CD4-positive, alpha-beta T cell treated with Interleukin-15 for 4 hours (primary cell): ENCODE measurements around the gene UBAC2.

Experiments
- DNase-seq: peaks from one replicate; pipeline ENCODE4 v3.0.0-alpha.2; 2020; ENCODE audit warnings: low spot score

UBAC2 gene

GRCh38 chr13:99340638-99341037 is 140.0 kb downstream of the UBAC2 start:
- no peak for DNase-seq

- DNase-seq, result no peak
Measured at GRCh38 chr13:99341969-99342722, 141.5 kb downstream of the UBAC2 start.

DNA sequence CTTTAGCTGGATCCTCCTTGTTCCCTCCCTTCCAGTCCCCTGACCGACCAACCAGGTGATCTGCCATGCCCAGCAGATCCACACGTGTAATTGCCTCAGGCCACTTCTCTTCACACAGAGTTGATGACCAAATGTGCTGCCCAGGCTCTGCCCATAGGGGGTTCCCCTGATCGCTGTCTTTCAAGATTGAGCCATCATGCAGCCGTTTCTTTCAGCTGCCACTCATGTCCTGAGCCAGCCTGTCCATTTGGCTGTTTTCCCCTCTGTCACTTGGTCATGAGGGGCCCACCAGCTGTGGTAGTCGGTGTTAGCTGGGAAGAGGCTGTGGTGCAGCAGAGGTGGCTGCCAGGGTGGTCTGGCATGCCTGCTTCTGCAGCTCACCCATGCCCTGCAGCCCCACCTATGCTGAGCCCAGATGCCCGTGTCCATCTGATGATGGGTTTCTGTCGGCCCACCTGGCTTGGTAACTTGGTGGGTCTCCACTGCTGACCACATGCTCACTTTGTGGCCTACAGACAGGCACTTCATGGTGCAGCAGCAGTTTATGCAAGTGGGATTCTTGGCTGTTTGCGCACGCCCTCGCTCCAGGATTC is 142.2 kb downstream of the UBAC2 start:
- no peak for DNase-seq

DNA sequence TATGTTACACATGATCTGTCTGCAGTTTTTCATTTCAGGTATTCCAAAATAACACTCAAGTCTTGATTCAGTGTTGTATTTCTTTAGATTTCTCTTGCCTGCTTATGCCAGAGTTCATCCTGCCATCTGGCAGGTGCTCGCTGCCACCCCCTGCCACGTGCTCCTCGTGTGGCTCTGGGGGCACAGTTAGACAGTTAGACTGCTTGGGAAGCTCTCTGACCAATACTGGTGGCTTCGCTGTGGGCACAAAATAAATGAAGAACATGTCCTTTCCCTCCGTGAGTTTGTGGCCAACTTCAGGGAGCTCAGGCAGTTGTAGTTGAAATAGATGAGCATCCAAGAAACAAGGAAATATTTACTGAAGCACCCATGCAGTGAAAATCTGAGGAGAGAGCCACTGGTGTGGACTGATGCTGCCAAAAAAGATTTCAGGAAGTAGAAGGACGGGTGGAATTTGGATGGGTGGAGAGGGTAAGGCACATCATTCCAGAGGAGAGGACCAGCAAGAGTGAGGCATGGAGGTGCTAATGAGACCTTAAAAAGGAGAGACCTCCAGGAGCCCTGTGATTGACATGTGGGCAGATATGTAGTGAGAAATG is 144.1 kb downstream of the UBAC2 start:
- DNase-seq, result no peak

DNA sequence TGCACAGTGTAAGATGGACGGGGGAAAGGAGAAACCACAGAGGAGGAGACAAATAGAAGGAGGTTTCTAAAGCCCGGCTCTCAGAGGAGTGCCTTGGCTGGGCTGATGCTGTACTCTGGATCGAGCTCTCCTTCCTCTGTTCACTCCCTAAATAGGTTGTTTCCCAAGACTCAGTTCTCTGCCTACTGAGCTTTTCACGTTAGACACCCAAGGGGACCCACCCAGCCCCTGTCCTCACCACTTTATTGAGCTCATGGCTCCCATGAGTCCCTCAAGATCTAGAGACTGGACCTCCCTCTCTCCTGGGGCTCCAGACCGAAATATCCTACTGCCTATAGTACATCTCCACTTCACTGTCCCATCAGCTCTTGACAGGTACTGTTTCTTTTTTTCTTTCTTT is 144.7 kb downstream of the UBAC2 start:
- no peak for DNase-seq

- no peak for DNase-seq
Measured at GRCh38 chr13:99346335-99347042, 145.8 kb downstream of the UBAC2 start.

- DNase-seq, result no peak
Measured at GRCh38 chr13:99347335-99347878, 146.8 kb downstream of the UBAC2 start.

- no peak for DNase-seq
Measured at GRCh38 chr13:99347911-99348451, 147.3 kb downstream of the UBAC2 start.

DNA sequence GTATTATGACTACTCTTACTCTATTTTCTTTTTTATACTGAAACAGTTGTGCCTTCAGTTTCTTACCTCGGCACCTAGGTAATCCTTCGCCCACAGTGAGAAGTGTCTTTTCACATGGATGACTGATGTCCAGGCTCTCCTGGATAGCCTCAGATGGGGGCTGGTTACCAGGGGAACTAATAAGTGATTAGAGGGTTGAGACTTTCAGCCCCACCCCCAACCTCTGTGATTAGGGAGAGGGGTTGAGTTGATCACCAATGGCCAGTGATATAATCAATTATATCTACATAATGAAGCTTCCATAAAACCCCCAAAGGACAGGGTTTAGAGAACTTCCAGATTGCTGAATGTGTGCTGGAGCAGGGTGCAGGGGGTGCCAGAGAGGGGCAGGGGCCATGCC is 149.5 kb downstream of the UBAC2 start:
- DNase-seq, result no peak

DNA sequence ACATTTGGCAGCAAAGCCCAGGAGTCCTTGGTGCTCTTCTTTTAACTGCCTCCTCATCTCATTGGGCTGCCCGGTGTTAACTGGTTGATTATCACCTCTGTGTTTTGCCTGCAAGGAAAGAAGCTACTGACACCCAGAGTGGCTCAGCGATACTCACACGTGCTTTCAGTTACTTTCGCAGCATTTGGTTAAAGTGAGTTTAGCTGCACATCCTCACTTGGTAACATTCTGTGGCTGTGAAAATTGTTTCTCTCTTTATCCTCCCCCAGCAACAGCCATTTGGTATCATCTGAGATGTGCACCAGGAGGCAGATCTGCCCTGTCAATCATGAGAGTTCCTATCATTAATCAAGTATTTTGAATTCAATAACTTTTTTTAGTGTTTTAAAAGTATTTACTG is 151.1 kb downstream of the UBAC2 start:
- peak; percentile 77 for DNase-seq

DNA sequence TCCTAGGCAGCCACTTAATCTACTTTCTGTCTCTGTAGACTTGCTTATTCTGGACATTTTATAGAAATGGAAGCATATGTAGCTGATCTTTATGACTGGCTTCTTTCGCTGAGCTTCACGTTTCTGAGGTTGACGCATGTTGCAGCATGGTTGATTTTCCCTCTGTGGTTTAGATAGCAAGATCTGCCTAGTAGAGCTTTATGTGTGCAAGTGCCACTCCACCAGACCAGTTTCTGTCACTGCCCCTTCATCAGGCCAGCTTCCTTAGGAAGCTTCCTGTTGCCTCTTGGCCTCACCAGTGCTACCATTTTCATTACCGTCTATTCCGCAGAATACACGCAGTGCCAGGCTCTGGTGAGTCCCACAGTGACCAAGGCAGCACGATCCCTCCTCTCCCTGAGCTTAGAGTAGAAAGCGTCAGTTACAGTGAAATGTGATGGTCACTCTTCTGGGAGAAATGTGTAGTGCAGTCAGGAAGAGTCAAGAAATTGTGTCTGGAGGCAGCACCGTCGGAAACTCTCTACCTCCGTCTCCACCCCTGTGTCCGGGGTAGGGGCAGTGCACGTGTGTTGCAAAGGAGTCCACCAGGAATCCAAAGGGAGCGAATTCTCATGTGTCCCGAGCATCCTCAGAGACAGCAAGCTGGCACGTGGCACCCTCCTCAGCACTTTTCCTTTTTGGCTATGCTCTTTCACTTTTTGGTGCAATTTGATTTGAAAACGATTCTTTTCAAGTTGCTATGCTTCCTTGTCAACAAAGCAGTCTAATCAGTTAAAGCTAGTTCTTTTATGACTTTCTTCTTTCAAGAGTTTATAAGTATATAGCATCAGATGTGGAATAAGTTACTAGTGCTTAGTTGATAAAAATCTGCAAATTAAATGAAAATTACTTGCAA is 151.9 kb downstream of the UBAC2 start:
- peak; percentile 50 for DNase-seq

GRCh38 chr13:99353246-99353600 is 152.6 kb downstream of the UBAC2 start:
- DNase-seq, result no peak

DNA sequence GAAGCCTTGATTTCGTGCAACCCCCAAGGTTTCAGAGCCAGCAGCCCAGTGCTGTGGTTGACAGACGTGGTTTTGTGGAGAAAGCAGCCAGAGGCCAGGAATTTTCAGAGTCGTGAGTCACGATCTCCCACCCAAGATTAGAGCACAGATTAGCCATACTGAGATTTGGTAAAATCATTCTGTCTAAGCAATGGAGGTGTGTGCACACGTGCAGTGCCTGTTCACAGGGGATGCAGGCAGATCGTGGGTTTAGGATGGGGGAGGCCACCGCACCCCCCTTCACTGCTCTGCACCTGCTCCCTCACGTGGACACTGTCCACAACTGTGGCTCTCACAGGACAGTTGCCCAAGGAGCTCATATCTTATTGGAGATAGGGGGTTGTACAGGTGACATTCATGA is 153.2 kb downstream of the UBAC2 start:
- DNase-seq, result no peak

DNA sequence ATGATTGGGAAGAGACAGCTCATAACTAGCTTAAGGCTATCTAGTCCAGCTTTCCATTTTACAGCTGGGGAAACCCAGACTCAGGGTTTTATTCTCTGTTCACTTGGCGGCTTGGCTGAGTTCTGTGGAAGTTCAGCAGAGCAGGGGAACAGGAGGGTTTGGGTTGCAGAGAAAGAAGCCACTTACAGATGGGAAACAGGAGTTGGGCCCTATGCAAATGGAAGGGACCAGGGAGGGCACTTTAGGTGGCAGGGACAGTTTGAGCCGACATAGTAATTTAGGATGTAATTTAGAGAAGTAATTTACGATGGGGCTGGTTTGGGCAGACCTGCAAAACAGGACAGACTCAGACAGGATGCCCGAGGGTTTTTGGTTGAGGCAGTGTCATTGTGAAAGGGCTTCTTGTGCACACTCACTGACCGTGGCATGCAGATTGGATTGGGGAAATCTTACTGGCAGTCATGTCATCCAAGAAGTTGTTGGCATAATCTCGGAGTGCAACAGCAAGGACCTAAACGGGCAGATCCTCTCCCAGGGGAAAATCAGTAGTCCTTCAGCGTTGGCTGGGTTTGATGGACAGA is 153.8 kb downstream of the UBAC2 start:
- DNase-seq, result no peak

- DNase-seq, result no peak
Measured at GRCh38 chr13:99355267-99356011, 154.8 kb downstream of the UBAC2 start.

- DNase-seq, result no peak
Measured at GRCh38 chr13:99356012-99356261, 155.3 kb downstream of the UBAC2 start.

DNA sequence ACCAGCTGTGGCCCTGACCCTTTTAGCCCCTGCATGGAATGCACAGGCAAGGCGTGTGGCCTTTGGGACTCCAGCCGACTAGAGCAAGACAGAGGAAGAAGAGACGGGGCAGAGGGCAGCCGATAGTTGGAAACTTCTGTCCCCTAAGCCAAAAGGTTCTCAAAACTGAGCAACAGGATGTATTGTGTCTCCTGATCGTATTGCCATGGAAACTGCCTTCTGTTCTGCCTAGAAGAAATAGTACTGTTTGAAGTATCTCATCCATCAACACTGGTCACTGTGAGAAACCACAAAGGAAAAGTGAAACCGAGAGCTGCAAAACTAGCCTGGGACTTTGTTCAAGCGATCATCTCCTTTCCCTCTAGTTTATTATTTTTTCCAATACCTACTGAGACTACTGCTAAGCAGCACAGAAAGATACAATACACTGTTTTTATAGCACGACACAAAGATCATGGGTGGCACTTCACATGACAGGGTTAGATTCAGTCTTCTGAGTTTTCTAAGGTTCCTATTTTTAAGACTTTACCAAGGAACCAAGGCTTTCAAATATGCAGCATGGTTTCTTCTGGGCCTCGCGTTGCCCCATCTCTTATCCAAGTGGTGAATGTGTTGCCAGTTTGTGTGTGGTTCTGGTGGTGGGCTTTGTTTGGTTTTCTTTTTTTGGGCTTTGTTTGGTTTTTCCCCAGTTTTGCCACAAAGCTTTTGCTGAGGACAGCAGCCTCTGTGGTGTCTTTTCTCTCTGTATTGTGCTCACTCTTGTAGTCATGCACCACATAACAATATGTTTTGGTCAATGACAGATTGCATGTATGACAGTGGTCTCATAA is 155.8 kb downstream of the UBAC2 start:
- DNase-seq, result peak; percentile 90

DNA sequence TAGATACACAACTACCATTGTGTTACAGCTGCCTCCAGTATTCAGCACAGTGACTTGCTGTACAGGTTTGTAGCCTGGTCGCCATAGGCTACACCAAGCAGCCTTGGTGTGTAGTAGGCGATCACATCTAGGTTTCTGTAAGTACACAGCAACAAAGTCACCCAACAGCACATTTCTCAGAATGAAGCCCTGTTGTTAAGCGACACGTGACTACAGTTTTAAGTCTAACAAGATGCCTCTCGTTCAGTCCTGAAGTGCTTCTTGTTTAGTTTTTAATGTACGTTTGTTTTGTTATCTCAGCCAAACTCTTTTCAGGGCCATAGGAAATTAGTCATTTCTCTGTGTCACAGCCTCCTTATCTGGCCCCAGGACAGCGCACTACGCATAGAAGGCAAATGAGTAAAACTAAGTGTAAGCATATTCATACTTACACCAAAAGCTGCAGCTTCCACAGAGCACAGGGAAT is 156.5 kb downstream of the UBAC2 start:
- peak; percentile 88 for DNase-seq

DNA sequence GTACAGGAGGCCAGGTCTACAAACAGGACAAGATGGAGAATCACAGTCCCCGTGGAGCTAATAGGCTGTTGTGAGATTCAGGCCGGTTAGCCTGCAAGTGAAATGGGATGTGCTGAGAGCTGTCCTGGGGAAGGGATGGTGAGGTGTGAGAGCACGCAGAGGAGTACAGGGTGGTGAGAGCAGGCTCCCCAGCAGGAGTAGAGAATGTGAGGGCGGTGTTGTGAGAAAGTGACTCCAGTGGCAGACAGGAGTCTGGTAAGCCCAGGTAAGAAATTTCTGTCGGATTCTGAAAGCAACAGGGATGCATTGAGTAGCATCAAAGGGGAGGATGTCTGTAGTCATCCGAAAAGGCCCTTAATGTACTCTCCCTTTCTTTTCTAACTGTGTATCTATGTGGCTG is 157.3 kb downstream of the UBAC2 start:
- no peak for DNase-seq

DNA sequence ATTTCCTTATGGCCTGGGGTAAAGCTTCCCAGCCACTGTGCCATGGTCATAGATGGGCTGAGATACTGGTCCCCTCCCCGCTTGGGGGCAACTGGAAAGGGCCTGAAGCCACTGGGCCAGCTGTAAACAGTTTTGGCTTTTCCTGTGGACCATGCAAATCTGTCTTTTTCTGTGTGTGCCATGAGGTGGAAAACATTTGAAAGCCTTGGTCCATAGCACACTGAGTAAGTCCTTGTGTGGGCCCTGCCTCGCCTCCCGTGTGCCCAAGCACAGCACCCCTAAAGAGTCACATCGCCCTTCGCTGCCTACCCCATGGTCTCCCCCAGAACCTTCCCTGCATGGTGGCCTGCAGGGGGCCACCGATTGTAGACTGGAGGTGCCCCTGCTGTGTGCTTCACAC is 158.9 kb downstream of the UBAC2 start:
- no peak for DNase-seq
